ENCODE results near the gene FASTK. TPM values are rescaled to one million over a fixed set of nuclear protein-coding genes. Genes with fewer than 3 reads are reported as not detected.

FASTK gene
- total and polyA plus RNA-seq, 10 donors: 72.9 to 183 (median 85.5) TPM

DNA sequence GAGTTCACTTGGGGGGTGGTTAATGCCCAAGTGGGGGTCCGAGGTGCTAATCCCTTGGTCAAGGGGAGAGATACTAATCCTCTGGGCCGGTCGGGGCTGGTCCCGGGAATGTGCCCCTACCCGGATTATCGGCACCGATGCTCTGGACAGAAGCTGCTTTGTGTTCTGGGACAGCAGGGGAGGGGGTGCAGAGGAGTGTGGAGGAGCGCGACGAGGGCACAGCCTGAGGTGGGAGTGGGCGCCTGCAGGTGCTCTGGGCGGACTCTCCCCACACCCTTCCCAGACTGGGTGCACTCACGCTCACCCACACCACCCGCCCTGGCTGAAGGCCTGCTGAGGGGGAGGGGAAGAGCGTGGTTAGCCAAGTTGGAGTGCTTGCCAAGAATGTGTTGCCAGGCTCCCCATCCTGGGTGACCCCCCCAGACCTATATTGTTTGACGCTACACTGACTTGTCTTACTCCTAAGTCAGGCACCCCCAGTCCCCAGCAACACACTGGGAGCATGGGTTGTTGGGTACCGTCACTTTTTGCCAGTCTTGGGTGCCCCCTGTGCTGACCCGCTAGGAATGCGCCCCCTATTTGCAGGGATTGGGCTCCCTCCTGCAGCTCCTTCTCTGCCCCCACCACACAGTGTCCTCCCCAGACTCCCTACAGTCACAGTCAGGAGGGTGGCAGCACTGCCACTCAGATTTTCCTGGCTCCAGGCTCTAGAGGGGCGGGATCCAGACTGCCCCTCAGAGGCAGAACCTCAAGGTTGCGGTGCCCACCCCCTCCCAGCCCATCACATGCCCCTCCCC, 20.0 kb downstream of the FASTK start:
- peaks cover 15 to 68% (median 49%) of the 10 kb centered on the region in 6 donors for H3K4me1 ChIP-seq
- intact Hi-C loops (cut with DNase I; ENCODE audit: low total_unique reads): no loop called here

DNA sequence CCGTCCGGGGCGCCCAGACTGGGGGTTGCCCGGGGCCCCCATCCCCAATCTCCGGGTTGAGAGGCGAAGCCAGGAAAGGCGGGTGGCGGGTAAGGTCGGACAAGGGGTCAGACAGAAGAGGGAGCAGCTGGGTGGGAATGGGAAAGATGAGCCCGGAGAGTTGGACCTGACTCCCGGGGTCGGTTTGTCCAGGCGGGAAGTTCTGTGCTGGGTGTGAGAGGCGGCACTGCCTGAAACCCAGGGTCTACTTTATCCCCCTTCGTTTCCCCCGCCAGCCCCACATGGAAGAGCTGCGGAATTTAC, 20.5 kb downstream of the FASTK start:
- TF ChIP-seq POLR2A (IDR thresholded peaks at IDR 0.05): no peak
- TF ChIP-seq, protein P1, sequence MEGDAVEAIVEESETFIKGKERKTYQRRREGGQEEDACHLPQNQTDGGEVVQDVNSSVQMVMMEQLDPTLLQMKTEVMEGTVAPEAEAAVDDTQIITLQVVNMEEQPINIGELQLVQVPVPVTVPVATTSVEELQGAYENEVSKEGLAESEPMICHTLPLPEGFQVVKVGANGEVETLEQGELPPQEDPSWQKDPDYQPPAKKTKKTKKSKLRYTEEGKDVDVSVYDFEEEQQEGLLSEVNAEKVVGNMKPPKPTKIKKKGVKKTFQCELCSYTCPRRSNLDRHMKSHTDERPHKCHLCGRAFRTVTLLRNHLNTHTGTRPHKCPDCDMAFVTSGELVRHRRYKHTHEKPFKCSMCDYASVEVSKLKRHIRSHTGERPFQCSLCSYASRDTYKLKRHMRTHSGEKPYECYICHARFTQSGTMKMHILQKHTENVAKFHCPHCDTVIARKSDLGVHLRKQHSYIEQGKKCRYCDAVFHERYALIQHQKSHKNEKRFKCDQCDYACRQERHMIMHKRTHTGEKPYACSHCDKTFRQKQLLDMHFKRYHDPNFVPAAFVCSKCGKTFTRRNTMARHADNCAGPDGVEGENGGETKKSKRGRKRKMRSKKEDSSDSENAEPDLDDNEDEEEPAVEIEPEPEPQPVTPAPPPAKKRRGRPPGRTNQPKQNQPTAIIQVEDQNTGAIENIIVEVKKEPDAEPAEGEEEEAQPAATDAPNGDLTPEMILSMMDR (IDR thresholded peaks at IDR 0.05 in 8 of 11, conservative IDR thresholded peaks at IDR 0.05 in 3 of 11): peak in 1 of 11 experiments; percentile 8
- Histone ChIP-seq H3K4me3 (peak overlapping the region; percentile 67 to 99 (median 87)), H3K27me3 (replicated peaks in 1 of 7) (no peaks in the 10 kb centered on the region), H3K9me3 (no peaks in the 10 kb centered on the region), H3K27ac (peak overlapping the region; percentile 87 to 96 (median 92)), H3K4me1 (peaks cover 15 to 68% (median 49%) of the 10 kb centered on the region in 6 donors), H3K36me3 (peaks cover 0 to 44% (median 13%) of the 10 kb centered on the region in 6 donors)
- no peak for DNase-seq
- 2 to 4% (median 3%) methylated on average over 14 to 17 of the region's 17 CpGs for WGBS, 5 donors
- intact Hi-C loops (cut with DNase I; ENCODE audit: low total_unique reads): no loop called here

More for the DNA sequence above, 20.0 kb downstream of the FASTK start:
- 15 to 52% (median 20%) methylated on average over 6 to 21 of the region's 21 CpGs for WGBS, 5 donors
- Histone ChIP-seq H3K27ac (peak overlapping the region in 4 of 8 donors; percentile 93 to 96 (median 94)), H3K36me3 (peaks cover 0 to 44% (median 18%) of the 10 kb centered on the region in 6 donors), H3K9me3 (no peaks in the 10 kb centered on the region), H3K4me3 (peak overlapping the region; percentile 67 to 99 (median 87)), H3K27me3 (replicated peaks in 1 of 7) (no peaks in the 10 kb centered on the region)
- DNase-seq: no peak
- no peak for TF ChIP-seq POLR2A (IDR thresholded peaks at IDR 0.05)
- TF ChIP-seq, protein P1 (IDR thresholded peaks at IDR 0.05 in 8 of 11, conservative IDR thresholded peaks at IDR 0.05 in 3 of 11): no peak
- TF ChIP-seq POLR2AphosphoS5 (IDR thresholded peaks at IDR 0.05): no peak

DNA sequence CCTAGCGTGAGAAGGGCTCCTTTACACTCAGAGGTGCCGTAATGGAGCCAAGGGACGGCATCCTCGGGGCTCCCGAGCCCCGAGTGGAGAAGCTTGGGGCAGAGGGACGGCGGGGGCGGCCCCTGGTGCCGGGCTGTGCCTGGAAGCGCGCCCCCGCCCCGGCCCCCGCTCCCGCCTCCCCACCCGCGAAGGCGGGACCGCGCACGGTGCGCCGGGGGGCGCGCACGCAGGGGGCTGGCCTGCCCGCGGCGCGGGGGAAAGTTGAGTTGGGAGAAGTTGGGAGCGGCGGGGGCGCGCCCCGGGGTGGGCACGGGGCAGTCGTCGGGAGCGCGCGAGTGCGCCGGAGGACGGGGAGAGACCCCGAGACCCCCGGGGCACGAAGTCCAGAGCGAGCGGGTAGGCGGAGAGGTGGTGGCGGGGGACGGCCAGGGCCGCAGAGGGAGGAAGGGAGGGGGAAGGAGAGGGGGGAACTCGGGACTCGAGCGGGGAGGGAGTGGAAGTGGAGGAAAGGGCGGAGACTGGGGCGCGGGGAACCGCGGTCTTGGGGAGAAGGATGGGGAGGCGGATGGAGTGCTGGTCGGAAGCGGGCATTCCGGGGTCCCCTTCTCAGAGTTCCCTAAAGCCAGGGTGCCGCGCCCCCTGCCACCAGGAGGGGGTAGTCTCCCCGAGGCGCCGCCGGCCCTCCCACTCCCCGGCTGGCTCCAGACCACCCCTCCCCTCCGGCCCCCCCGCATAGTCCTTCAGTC, 21.1 kb downstream of the FASTK start, which contains the start of gene SLC4A2:
TSS of gene SLC4A2 (plus strand) at position 223 of the 746 bp plus-strand sequence. CDS start 2,399 bp downstream, outside the sequence.
- WGBS, 5 donors: 0 to 1% (median 1%) methylated on average over 49 to 74 of the region's 75 CpGs
- intact Hi-C loops (cut with DNase I; ENCODE audit: low total_unique reads): no loop called here
- peak; percentile 95 for DNase-seq
- H3K27ac ChIP-seq: peak within 1 kb of the TSS; percentile 87 to 96 (median 92)
- peaks cover 0 to 44% (median 7%) of the 10 kb centered on the region in 6 donors for H3K36me3 ChIP-seq
- H3K4me1 ChIP-seq: peaks cover 15 to 68% (median 49%) of the 10 kb centered on the region in 6 donors
- peak within 1 kb of the TSS; percentile 67 to 99 (median 87) for H3K4me3 ChIP-seq
- H3K9me3 ChIP-seq: no peaks in the 10 kb centered on the region
- H3K27me3 ChIP-seq (replicated peaks in 1 of 7): no peaks in the 10 kb centered on the region
- peak; percentile 83 to 88 (median 87) for TF ChIP-seq POLR2AphosphoS5 (IDR thresholded peaks at IDR 0.05)
- TF ChIP-seq POLR2A (IDR thresholded peaks at IDR 0.05): peak in 1 of 3 donors; percentile 30
- TF ChIP-seq, protein P1 (IDR thresholded peaks at IDR 0.05 in 8 of 11, conservative IDR thresholded peaks at IDR 0.05 in 3 of 11): peak; percentile 18 to 82 (median 53)
